GM19467 (cell line): ENCODE results near the gene PRUNE2.

ENCODE experiments used
- ATAC-seq: cut with Tn5 transposase; IDR thresholded peaks from one replicate; pipeline ENCODE4 v1.9.1; 2021; ENCODE audit warnings: mild to moderate bottlenecking, moderate library complexity; ENCODE audit not compliant: unreplicated experiment

Gene PRUNE2

GRCh38 chr9:76704593-76705204, 201.2 kb downstream of the PRUNE2 start:
- no peak for ATAC-seq

- no peak for ATAC-seq
Observed at GRCh38 chr9:76703270-76703669, 202.6 kb downstream of the PRUNE2 start.

- ATAC-seq: no peak
Observed at GRCh38 chr9:76701441-76702039, 204.4 kb downstream of the PRUNE2 start.

DNA sequence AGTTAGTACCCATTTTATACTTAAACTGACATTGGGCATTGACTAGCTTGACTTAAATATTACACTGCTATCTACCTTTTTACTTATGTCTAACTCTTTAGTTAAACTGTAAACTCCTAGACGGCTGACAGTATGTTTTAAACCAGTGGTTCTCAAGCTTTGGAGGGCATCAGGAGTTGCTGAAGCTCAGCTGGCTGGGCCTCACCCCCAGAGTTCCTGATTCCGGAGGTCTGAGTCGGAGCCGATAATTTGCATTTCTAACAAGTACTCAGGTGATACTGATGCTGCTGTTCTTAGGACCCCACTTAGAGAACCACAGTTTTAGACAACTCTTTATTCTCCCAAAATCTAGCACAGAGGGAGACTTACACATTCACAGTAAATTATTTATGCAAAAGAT, 205.0 kb downstream of the PRUNE2 start:
- no peak for ATAC-seq

GRCh38 chr9:76699971-76700370, 205.9 kb downstream of the PRUNE2 start:
- no peak for ATAC-seq

DNA sequence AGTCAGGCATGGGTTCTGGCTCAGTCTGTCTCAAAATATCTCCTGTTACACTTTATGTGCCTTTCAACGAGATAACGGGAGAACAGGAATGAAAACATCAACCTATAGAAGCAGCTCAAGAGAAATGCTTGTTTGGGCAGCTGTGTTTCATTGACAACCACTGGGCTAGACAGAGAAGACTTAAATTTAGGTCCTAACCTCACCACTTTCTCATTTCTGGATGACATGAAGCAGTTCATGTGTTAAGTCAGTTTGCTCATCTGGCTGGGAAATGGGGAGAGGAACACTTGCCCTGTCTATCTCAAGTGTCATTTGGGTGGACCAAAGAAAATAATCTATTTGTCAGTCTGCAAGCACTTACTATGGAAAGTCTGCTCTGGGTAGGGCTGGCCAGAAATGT, 208.4 kb downstream of the PRUNE2 start:
- ATAC-seq: no peak

DNA sequence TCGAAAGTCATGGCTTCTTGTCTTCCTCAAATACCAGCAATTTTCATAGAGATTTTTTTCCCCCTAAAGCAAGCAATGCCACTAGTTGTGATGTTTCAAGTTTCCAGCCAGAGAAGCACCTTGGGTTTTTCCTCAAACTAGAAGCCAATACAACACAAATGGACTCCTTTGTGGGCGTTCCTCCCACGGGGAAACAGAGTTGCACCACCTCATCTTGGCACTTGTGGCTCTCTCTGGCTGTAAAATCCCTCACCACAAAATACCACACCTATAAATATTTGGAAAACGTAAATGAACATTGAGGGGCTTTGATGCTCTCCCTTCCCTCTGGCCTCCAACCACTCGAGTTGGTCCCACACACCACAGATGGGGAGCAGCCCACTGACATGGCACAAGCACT, 208.8 kb downstream of the PRUNE2 start:
- ATAC-seq: no peak

DNA sequence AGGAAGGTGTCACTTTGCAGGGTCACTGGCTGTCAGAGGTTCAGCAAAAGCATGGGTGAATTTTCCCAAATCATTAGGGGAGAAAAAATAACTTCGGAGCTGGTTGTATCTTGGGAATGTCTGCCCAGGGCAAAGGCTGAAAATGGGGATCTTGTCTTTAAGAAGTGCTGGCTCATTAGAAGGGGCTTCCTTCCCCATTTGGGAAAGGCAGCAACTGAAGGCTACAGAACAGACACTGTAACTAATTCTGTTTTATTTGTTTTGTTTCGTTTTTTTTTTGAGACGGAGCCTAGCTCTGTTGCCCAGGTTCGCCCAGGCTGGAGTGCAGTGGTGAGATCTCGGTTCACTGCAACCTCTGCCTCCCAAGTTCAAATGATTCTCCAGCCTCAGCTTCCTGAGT, 212.0 kb downstream of the PRUNE2 start:
- ATAC-seq: no peak

- ATAC-seq: no peak
Observed at GRCh38 chr9:76692458-76693129, 213.3 kb downstream of the PRUNE2 start.

GRCh38 chr9:76691517-76692313, 214.2 kb downstream of the PRUNE2 start:
- no peak for ATAC-seq

- ATAC-seq: no peak
Observed at GRCh38 chr9:76690973-76691370, 214.9 kb downstream of the PRUNE2 start.

DNA sequence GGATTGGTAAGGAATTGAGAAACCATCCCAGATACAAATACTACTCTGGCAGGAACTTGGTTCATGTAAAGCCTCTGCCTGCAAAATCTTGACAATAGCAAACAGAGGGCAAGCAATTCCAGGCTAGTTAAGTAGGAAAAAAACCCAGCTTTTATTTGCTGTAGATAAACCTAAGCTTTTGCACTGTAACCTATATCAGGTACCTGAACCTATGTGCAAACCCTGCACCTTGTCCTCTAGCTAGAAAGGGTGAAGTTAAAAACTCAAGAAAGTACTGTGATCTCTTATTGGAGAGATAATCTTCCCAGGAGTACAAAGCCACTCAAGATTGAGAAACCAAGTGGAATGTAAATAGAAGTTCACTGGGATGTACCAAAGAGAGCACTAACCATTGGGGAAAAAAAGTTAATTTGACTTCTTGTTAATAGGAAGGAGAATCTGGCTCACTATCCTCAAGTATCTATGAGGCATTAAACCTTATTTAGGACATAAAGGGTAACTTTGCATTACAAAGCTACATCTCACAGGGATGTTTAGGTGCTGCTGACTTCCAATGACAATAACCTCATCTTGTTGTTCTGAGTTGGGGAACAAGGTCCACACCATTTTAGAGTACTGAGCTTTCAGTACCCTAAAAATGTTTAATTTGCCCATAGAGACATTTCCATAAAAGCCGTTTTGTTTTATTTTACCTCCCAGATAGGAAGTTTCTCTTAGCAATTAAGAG, 215.5 kb downstream of the PRUNE2 start:
- no peak for ATAC-seq

- ATAC-seq: no peak
Observed at GRCh38 chr9:76688471-76689238, 217.3 kb downstream of the PRUNE2 start.

- no peak for ATAC-seq
Observed at GRCh38 chr9:76687861-76688391, 218.0 kb downstream of the PRUNE2 start.

- no peak for ATAC-seq
Observed at GRCh38 chr9:76686756-76687155, 219.2 kb downstream of the PRUNE2 start.

DNA sequence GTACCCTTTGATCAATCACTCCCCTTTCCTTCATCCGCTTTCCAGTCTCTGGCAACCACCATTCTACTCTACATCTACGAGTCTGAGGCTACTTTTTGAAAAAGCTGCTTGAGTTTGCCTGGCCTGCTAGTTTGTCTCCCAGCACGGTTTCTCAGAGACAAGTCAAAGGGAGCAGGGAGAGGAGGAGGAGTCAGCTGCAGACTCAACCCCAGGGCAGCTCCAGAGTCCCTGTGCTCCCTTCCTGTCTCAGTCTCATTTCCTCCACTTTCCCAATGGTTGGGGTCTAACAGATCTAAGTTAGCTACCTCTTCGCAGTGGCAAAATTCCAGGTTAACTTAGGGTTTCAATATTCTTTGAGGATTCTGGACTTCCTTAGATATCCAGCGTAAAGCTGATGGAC, 221.7 kb downstream of the PRUNE2 start:
- ATAC-seq: no peak

DNA sequence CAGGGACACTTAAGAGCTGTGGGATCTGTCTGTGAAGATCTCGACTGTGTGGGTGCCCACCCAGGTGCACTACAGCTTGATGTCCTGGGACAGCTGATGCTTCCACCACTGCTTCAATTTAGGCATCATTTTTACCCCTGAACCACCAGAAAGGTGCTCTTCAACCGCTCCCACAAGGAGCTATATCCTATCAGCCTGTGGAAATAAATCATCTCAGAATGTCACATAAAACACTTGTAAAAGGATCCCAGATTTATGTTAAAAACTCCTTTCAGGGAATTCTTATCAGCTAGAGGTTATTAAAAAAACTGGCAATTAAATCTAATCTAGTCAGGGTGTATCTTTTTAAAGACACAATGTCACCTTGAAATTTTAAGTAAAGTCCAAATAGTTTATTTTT, 224.4 kb downstream of the PRUNE2 start:
- no peak for ATAC-seq

DNA sequence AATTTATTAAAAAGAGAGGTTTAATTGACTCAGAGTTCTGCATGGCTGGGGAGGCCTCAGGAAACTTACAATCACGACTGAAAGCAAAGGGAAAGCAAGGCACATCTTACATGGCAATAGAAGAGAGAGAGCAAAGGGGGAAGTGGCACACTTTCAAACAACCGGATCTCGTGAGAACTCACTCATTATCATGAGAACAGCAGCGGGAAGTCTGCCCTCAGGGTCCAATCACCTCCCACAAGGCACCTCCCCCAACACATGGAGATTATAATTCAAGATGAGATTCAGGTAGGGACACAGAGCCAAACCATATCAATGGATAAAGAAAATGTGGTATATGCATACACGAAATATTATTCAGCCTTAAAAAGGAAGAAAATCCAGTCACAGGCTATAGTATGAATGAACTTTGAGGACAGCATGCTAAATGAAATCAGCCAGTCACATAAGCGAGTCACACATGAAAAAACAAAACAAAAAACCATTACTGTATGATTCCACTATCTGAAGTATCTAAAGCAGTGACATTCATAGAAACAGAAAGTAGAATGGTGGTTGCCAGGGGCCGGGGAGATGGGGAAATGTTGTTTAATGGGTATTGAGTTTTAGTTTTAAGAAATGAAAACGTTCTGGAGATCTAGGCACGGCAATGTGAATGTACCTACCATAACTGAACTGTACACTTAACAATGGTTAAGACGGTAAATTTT, 225.0 kb downstream of the PRUNE2 start:
- no peak for ATAC-seq

- no peak for ATAC-seq
Observed at GRCh38 chr9:76677481-76678055, 228.3 kb downstream of the PRUNE2 start.
